H1 (cell line): ENCODE results near the gene FHIT. TPM values are rescaled to one million over a fixed set of nuclear protein-coding genes. Genes with fewer than 3 reads are reported as not detected.

Experiments
- CHD2 ChIP-seq: IDR thresholded peaks from 2 replicates; pipeline ENCODE4 v1.6.1; 2012; ENCODE audit warnings: low read length, improper control_type of control experiment
- EGR1 ChIP-seq: IDR thresholded peaks from 2 replicates; pipeline ENCODE4 v1.6.1; 2011; ENCODE audit warnings: low read depth, low read length, borderline replicate concordance
- JUND ChIP-seq: IDR thresholded peaks from 2 replicates; pipeline ENCODE4 v1.6.1; 2011; ENCODE audit warnings: mild to moderate bottlenecking, improper control_type of control experiment, low read length
- RFX5 ChIP-seq: IDR thresholded peaks from 2 replicates; pipeline ENCODE4 v1.6.1; 2011; ENCODE audit warnings: low read depth, low read length, improper control_type of control experiment, borderline replicate concordance
- TAF7 ChIP-seq: optimal IDR thresholded peaks from 2 replicates; pipeline ENCODE3; 2011; ENCODE audit warnings: low read depth, mild to moderate bottlenecking, inconsistent platforms, low read length, moderate library complexity, borderline replicate concordance
- polyA plus RNA-seq, 7 experiments: library from polyadenylated mRNA; depleted of rRNA in 3 of 7; stranded (reverse) in 5 of 7; unstranded in 2 of 7; fragments of >200 nt in 5 of 7; fragments of 200-250 nt in 2 of 7; gene quantifications; 1 replicate in 5 of 7; 2 replicates in 1 of 7; 4 replicates in 1 of 7; pipeline versions ENCODE4 v1.2.1 to v1.2.3, GENCODE V29; 2011 to 2013; ENCODE audit warnings: missing spikeins in 2 of 7, mixed read lengths in 2 of 7
- total RNA-seq: library from RNA; stranded (reverse); fragmentation: NEBNext Ultra II Directional; extraction: Animal tissue kit (Norgen Biotek cat#: 25700); gene quantifications from 2 replicates; pipeline ENCODE4 v1.2.1, GENCODE V29; 2021
- TF ChIP-seq, protein P1 (sequence below), 3 experiments: IDR thresholded peaks; 1 replicate in 2 of 3; 2 replicates in 1 of 3; pipeline versions ENCODE4 v1.5.1 to v1.6.1; 2011; ENCODE audit warnings: low read length in 3 of 3, mild to moderate bottlenecking in 3 of 3, inconsistent platforms in 2 of 3, low read depth in 1 of 3, moderate library complexity in 1 of 3; ENCODE audit not compliant: insufficient read depth in 1 of 3; ENCODE audit errors: control extremely low read depth in 1 of 3

FHIT gene
- total and polyA plus RNA-seq, 2 of the 8 experiments (the other 6 are each of a cell fraction or from before 2014, with no cell fraction given), result 1.2 to 3.2 TPM

- TF ChIP-seq TAF7 (no peak), RFX5 (no peak), JUND (no peak), EGR1 (no peak), CHD2 (no peak)
- TF ChIP-seq, protein P1, sequence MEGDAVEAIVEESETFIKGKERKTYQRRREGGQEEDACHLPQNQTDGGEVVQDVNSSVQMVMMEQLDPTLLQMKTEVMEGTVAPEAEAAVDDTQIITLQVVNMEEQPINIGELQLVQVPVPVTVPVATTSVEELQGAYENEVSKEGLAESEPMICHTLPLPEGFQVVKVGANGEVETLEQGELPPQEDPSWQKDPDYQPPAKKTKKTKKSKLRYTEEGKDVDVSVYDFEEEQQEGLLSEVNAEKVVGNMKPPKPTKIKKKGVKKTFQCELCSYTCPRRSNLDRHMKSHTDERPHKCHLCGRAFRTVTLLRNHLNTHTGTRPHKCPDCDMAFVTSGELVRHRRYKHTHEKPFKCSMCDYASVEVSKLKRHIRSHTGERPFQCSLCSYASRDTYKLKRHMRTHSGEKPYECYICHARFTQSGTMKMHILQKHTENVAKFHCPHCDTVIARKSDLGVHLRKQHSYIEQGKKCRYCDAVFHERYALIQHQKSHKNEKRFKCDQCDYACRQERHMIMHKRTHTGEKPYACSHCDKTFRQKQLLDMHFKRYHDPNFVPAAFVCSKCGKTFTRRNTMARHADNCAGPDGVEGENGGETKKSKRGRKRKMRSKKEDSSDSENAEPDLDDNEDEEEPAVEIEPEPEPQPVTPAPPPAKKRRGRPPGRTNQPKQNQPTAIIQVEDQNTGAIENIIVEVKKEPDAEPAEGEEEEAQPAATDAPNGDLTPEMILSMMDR (IDR thresholded peaks at IDR 0.05; ENCODE audit: control extremely low read depth in 1 of 3, insufficient read depth in 1 of 3, low read depth in 1 of 3, low read length in 3 of 3), result no peak
- TF ChIP-seq, all 59 proteins: peak for 0
Measured at GRCh38 chr3:59774000-59774399, 1477.3 kb downstream of the FHIT start (continued).
